Measurements from ENCODE around the gene FBXW10.
"Not testable (repeated sequence)": the region's sequence is repeated elsewhere in the genome, so short reads cannot be mapped to it uniquely, and the experiment has no call there.

Gene FBXW10

GRCh38 chr17:18755969-18756368 lies 12.1 kb downstream of the FBXW10 start:
- DNase-seq: not testable (repeated sequence)

GRCh38 chr17:18757368-18758044 lies 13.7 kb downstream of the FBXW10 start:
- DNase-seq: not testable (repeated sequence)

- DNase-seq: not testable (repeated sequence)
These were observed 14.5 kb downstream of the FBXW10 start for GRCh38 chr17:18758344-18758743.

GRCh38 chr17:18760221-18760620 lies 16.4 kb downstream of the FBXW10 start:
- DNase-seq: not testable (repeated sequence)

- DNase-seq: not testable (repeated sequence)
These were observed 26.7 kb downstream of the FBXW10 start for GRCh38 chr17:18770572-18770971.

- DNase-seq: not testable (repeated sequence)
These were observed 27.2 kb downstream of the FBXW10 start for GRCh38 chr17:18771066-18771465.

- no peak for DNase-seq
These were observed 28.6 kb downstream of the FBXW10 start for GRCh38 chr17:18772471-18772870.

- DNase-seq: peak; percentile 95
These were observed 37.3 kb downstream of the FBXW10 start, which contains the start of gene TVP23B for GRCh38 chr17:18780991-18781718. Gene TVP23B, plus strand, starts transcription at chr17:18781183. Its CDS starts 111 bp downstream, at chr17:18781294.

- DNase-seq: not testable (repeated sequence)
These were observed 38.0 kb downstream of the FBXW10 start for GRCh38 chr17:18781805-18782204.

- DNase-seq: not testable (repeated sequence)
These were observed 42.1 kb downstream of the FBXW10 start for GRCh38 chr17:18785933-18786332.

- DNase-seq: not testable (repeated sequence)
These were observed 43.0 kb downstream of the FBXW10 start for GRCh38 chr17:18786890-18787289.

- DNase-seq: not testable (repeated sequence)
These were observed 47.5 kb downstream of the FBXW10 start for GRCh38 chr17:18791402-18791801.

- not testable (repeated sequence) for DNase-seq
These were observed 51.0 kb downstream of the FBXW10 start for GRCh38 chr17:18794841-18795240.

GRCh38 chr17:18796887-18797286 lies 53.0 kb downstream of the FBXW10 start:
- DNase-seq: not testable (repeated sequence)

- DNase-seq: not testable (repeated sequence)
These were observed 59.8 kb downstream of the FBXW10 start for GRCh38 chr17:18803458-18804245.

- not testable (repeated sequence) for DNase-seq
These were observed 72.1 kb downstream of the FBXW10 start for GRCh38 chr17:18815924-18816323.

GRCh38 chr17:18816489-18817371 lies 72.9 kb downstream of the FBXW10 start:
- peak; percentile 32 for DNase-seq

GRCh38 chr17:18821430-18821829 lies 77.6 kb downstream of the FBXW10 start:
- not testable (repeated sequence) for DNase-seq

GRCh38 chr17:18827613-18828012 lies 83.8 kb downstream of the FBXW10 start:
- DNase-seq: not testable (repeated sequence)
